T-cell (primary cell): ENCODE results near the gene LYST. TPM values are rescaled to one million over a fixed set of nuclear protein-coding genes. Genes with fewer than 3 reads are reported as not detected.

Experiments
- ATAC-seq, 4 experiments: fragments of 200-7000 bp in 3 of 4; fragments of 150-1000 bp in 1 of 4; cut with Tn5 transposase; replicated peaks in 1 of 4; 1 replicate in 3 of 4; 2 replicates in 1 of 4; pipeline ENCODE4 v1.10.0; 2021; ENCODE audit warnings: moderate library complexity in 3 of 4, mild to moderate bottlenecking in 2 of 4, moderate number of reproducible peaks in 1 of 4
- CTCF ChIA-PET, 2 donors: fragments of 300-600 bp; sonication (Branson Sonifier 250); formaldehyde crosslinking; loops; one replicate each; lab custom pipeline; 2022; ENCODE audit warnings: antibody characterized with exemption in 2 of 2; lab: Charles Lee
- POLR2A ChIA-PET, 2 donors: fragments of 300-600 bp; sonication (Branson Sonifier 250); formaldehyde crosslinking; loops; one replicate each; lab custom pipeline; 2022; ENCODE audit warnings: antibody characterized with exemption in 2 of 2; lab: Charles Lee
- DNase-seq, 35 experiments: peaks; one replicate each; pipeline versions ENCODE4 v3.0.0 to v3.0.0-alpha.2; 2013 to 2023
- H3K27ac ChIP-seq: one replicate; pipeline ENCODE4 v1.5.1; 2013; ENCODE audit warnings: low read length
- H3K27me3 ChIP-seq, 2 experiments: replicated peaks in 1 of 2; 1 replicate in 1 of 2; 2 replicates in 1 of 2; pipeline versions ENCODE4 v1.6.1 to v1.7.0; 2013; ENCODE audit warnings: low read length in 1 of 2, mixed read lengths in 1 of 2; ENCODE audit not compliant: control insufficient read depth in 2 of 2, insufficient read depth in 2 of 2; ENCODE audit errors: extremely low read depth in 1 of 2
- H3K36me3 ChIP-seq, 2 donors: 1 replicate in 1 of 2; 2 replicates in 1 of 2; pipeline versions ENCODE4 v1.6.1 to v1.7.0; 2013; ENCODE audit warnings: low read length in 1 of 2; ENCODE audit not compliant: control insufficient read depth in 2 of 2, insufficient read depth in 1 of 2; ENCODE audit errors: extremely low read depth in 1 of 2
- H3K4me1 ChIP-seq, 2 experiments: 1 replicate in 1 of 2; 2 replicates in 1 of 2; pipeline versions ENCODE4 v1.6.1 to v1.7.0; 2013; ENCODE audit warnings: low read length in 2 of 2, mixed read lengths in 1 of 2; ENCODE audit not compliant: insufficient read depth in 2 of 2, control insufficient read depth in 1 of 2; ENCODE audit errors: extremely low read depth in 1 of 2
- H3K4me3 ChIP-seq, 2 donors: 1 replicate in 1 of 2; 2 replicates in 1 of 2; pipeline versions ENCODE4 v1.5.1 to v1.7.0; 2013; ENCODE audit warnings: mild to moderate bottlenecking in 2 of 2, low read length in 1 of 2, moderate library complexity in 1 of 2; ENCODE audit not compliant: control insufficient read depth in 1 of 2; ENCODE audit errors: extremely low read depth in 1 of 2
- H3K9me3 ChIP-seq: 2 replicates; pipeline ENCODE4 v1.7.0; 2013
- H3K27ac Mint-ChIP-seq, 2 donors: one replicate each; pipeline ENCODE4 v1.8.0; 2020 to 2021; ENCODE audit warnings: mild to moderate bottlenecking in 2 of 2, mixed read lengths in 2 of 2
- H3K27me3 Mint-ChIP-seq, 2 donors: one replicate each; pipeline ENCODE4 v1.8.0; 2021 to 2022; ENCODE audit warnings: mixed read lengths in 2 of 2
- H3K36me3 Mint-ChIP-seq: one replicate; pipeline ENCODE4 v1.8.0; 2021; ENCODE audit warnings: mixed read lengths
- H3K4me1 Mint-ChIP-seq, 3 donors: one replicate each; pipeline ENCODE4 v1.8.0; 2020 to 2022; ENCODE audit warnings: mixed read lengths in 3 of 3, mild to moderate bottlenecking in 1 of 3
- H3K4me3 Mint-ChIP-seq, 3 donors: one replicate each; pipeline ENCODE4 v1.8.0; 2020 to 2022; ENCODE audit warnings: mild to moderate bottlenecking in 3 of 3, mixed read lengths in 3 of 3, moderate library complexity in 3 of 3
- H3K9me3 Mint-ChIP-seq, 3 donors: one replicate each; pipeline ENCODE4 v1.8.0; 2020 to 2022; ENCODE audit warnings: mixed read lengths in 3 of 3
- WGBS: methylation state at CpG from one replicate; pipeline ENCODE4 v1.1.5; 2013; ENCODE audit warnings: missing lambda C conversion rate; ENCODE audit not compliant: insufficient coverage; 5-methylcytosine and 5-hydroxymethylcytosine counted together
- total RNA-seq, 35 experiments: library from RNA in 6 of 35; stranded (reverse) in 6 of 35; fragments of 120-200 nt in 1 of 35; gene quantifications; one replicate each; pipeline versions ENCODE4 v1.2.1 to v1.2.4 and lab custom pipeline; 2013 to 2026

The LYST gene
- total RNA-seq, 5 donors from 2014 or later (not counting 1 experiment from before 2014, with no cell fraction given), result 19.7 to 37.9 (median 29.1) TPM

DNA sequence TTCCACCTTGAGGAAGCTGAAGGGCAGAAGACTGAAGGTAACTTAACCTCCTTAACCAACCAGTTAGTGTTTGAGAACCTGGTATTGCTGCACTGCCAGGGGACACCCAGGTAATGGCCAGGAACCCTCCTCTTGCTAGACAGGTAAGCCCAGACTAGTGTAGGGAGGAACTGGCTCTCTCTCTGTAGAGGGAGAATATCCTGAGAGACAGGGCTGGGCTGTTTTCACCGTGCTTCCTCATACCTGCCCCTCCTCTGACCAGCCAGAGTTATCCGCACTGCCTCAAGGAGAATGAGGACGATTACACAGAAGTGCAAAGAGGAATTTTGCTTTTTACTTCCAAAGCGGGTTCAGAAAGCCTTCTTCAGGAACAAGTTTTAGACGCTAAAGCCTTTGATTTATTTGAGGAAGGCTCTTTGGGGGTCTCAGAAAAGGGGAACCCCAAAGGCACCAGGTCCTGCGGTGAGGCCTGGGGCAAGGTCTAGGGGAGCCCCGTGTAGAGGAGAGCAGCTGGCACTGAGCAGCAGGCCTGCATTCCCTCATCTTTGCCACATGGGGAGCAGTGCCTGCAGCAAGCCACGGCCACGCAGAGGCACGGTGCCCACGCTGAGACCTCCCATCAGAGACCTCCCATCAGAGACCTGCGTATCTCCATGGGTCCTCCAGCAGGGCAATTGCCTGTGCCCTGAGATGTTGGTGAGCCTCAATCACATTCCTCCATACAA, 230.6 kb downstream of the LYST start:
- no peak for DNase-seq
- H3K4me3 ChIP-seq, result no peak overlapping the region
- peaks cover 0 to 7% of the 10 kb centered on the region in 2 experiments for H3K4me1 ChIP-seq
- 63% methylated on average over 9 of the region's 12 CpGs for WGBS
- ChIA-PET POLR2A (no interaction called here), CTCF (no interaction called here)
- no peaks in the 10 kb centered on the region for H3K36me3 ChIP-seq
- Mint-ChIP-seq H3K4me1 (peaks cover 5 to 18% (median 6%) of the 10 kb centered on the region in 3 donors), H3K27me3 (peaks cover 3 to 21% of the 10 kb centered on the region in 2 donors), H3K9me3 (no peaks in the 10 kb centered on the region), H3K36me3 (no peaks in the 10 kb centered on the region), H3K27ac (no peak overlapping the region), H3K4me3 (no peak overlapping the region)
- no peak for ATAC-seq
- H3K27ac ChIP-seq, result no peak overlapping the region
- H3K27me3 ChIP-seq, result peaks cover 0 to 13% of the 10 kb centered on the region in 2 experiments
- no peaks in the 10 kb centered on the region for H3K9me3 ChIP-seq

- ChIA-PET POLR2A (no interaction called here), CTCF (no interaction called here)
- 43% methylated on average over 7 of the region's 14 CpGs for WGBS
- ATAC-seq (no peak), DNase-seq (no peak)
- Histone ChIP-seq H3K4me1 (no peaks in the 10 kb centered on the region), H3K36me3 (no peaks in the 10 kb centered on the region), H3K4me3 (no peak overlapping the region), H3K27ac (no peak overlapping the region), H3K9me3 (no peaks in the 10 kb centered on the region), H3K27me3 (peaks cover 0 to 20% of the 10 kb centered on the region in 2 experiments)
- no peaks in the 10 kb centered on the region for H3K36me3 Mint-ChIP-seq
- H3K4me3 Mint-ChIP-seq, result peak overlapping the region in 1 of 3 donors; percentile 29
- no peaks in the 10 kb centered on the region for H3K9me3 Mint-ChIP-seq
- peaks cover 6 to 25% of the 10 kb centered on the region in 2 donors for H3K27me3 Mint-ChIP-seq
- no peak overlapping the region for H3K27ac Mint-ChIP-seq
- H3K4me1 Mint-ChIP-seq, result peaks cover 3 to 8% (median 6%) of the 10 kb centered on the region in 3 donors
These were observed 234.0 kb downstream of the LYST start for GRCh38 chr1:235632506-235633401.

GRCh38 chr1:235631816-235632215, 234.9 kb downstream of the LYST start:
- Histone ChIP-seq H3K4me1 (no peaks in the 10 kb centered on the region), H3K36me3 (no peaks in the 10 kb centered on the region), H3K4me3 (no peak overlapping the region), H3K27me3 (peaks cover 0 to 20% of the 10 kb centered on the region in 2 experiments), H3K27ac (no peak overlapping the region), H3K9me3 (no peaks in the 10 kb centered on the region)
- H3K27me3 Mint-ChIP-seq, result peaks cover 6 to 25% of the 10 kb centered on the region in 2 donors
- peaks cover 3 to 8% (median 6%) of the 10 kb centered on the region in 3 donors for H3K4me1 Mint-ChIP-seq
- H3K4me3 Mint-ChIP-seq, result no peak overlapping the region
- CTCF ChIA-PET, result no interaction called here
- no peak for DNase-seq
- no peak overlapping the region for H3K27ac Mint-ChIP-seq
- H3K9me3 Mint-ChIP-seq, result no peaks in the 10 kb centered on the region
- no peak for ATAC-seq
- H3K36me3 Mint-ChIP-seq, result no peaks in the 10 kb centered on the region
- 90% methylated on average over 6 of the region's 7 CpGs for WGBS
- POLR2A ChIA-PET, result no interaction called here

GRCh38 chr1:235628316-235629005, 238.2 kb downstream of the LYST start:
- H3K9me3 Mint-ChIP-seq, result no peaks in the 10 kb centered on the region
- no peaks in the 10 kb centered on the region for H3K36me3 ChIP-seq
- no peak overlapping the region for H3K4me3 Mint-ChIP-seq
- peaks cover 13 to 22% of the 10 kb centered on the region in 2 donors for H3K27me3 Mint-ChIP-seq
- no peaks in the 10 kb centered on the region for H3K4me1 ChIP-seq
- CTCF ChIA-PET, result no interaction called here
- DNase-seq (no peak), ATAC-seq (no peak)
- WGBS, result 100% methylated on average over 4 of the region's 10 CpGs
- H3K27me3 ChIP-seq, result peaks cover 0 to 23% of the 10 kb centered on the region in 2 experiments
- no peaks in the 10 kb centered on the region for H3K36me3 Mint-ChIP-seq
- no peaks in the 10 kb centered on the region for H3K9me3 ChIP-seq
- H3K4me1 Mint-ChIP-seq, result peaks cover 3 to 8% (median 6%) of the 10 kb centered on the region in 3 donors
- POLR2A ChIA-PET, result interaction anchor here in 1 of 2 donors (0.7 kb wide), 2 partner anchors 165 to 212 kb away, joined by 8 to 13 read pairs; no protein-coding TSS in a partner anchor
- no peak overlapping the region for H3K27ac ChIP-seq
- no peak overlapping the region for H3K4me3 ChIP-seq
- no peak overlapping the region for H3K27ac Mint-ChIP-seq

GRCh38 chr1:235625831-235626230, 240.9 kb downstream of the LYST start:
- 78% methylated on average over 2 of the region's 4 CpGs for WGBS
- peaks cover 0 to 18% of the 10 kb centered on the region in 2 experiments for H3K27me3 ChIP-seq
- CTCF ChIA-PET, result no interaction called here
- Mint-ChIP-seq H3K4me3 (no peak overlapping the region), H3K9me3 (no peaks in the 10 kb centered on the region), H3K27me3 (peaks cover 11 to 14% of the 10 kb centered on the region in 2 donors), H3K27ac (no peak overlapping the region), H3K4me1 (no peaks in the 10 kb centered on the region), H3K36me3 (no peaks in the 10 kb centered on the region)
- no peak overlapping the region for H3K4me3 ChIP-seq
- POLR2A ChIA-PET, result no interaction called here
- H3K27ac ChIP-seq, result no peak overlapping the region
- no peaks in the 10 kb centered on the region for H3K36me3 ChIP-seq
- H3K9me3 ChIP-seq, result no peaks in the 10 kb centered on the region
- ATAC-seq (no peak), DNase-seq (no peak)
- H3K4me1 ChIP-seq, result no peaks in the 10 kb centered on the region

- CTCF ChIA-PET, result no interaction called here
- peaks cover 11 to 14% of the 10 kb centered on the region in 2 donors for H3K27me3 Mint-ChIP-seq
- no peak for ATAC-seq
- H3K36me3 Mint-ChIP-seq, result no peaks in the 10 kb centered on the region
- H3K4me3 ChIP-seq, result no peak overlapping the region
- H3K27me3 ChIP-seq, result peaks cover 0 to 18% of the 10 kb centered on the region in 2 experiments
- H3K36me3 ChIP-seq, result no peaks in the 10 kb centered on the region
- 100% methylated on average over 1 of the region's 3 CpGs for WGBS
- no peaks in the 10 kb centered on the region for H3K4me1 Mint-ChIP-seq
- no peaks in the 10 kb centered on the region for H3K4me1 ChIP-seq
- POLR2A ChIA-PET, result no interaction called here
- no peak for DNase-seq
- H3K4me3 Mint-ChIP-seq, result no peak overlapping the region
- no peak overlapping the region for H3K27ac Mint-ChIP-seq
- no peak overlapping the region for H3K27ac ChIP-seq
- no peaks in the 10 kb centered on the region for H3K9me3 Mint-ChIP-seq
- no peaks in the 10 kb centered on the region for H3K9me3 ChIP-seq
These were observed 241.4 kb downstream of the LYST start for GRCh38 chr1:235625340-235625739.
